Stimulated activated effector memory CD8-positive, alpha-beta T cell treated with anti-CD3 and anti-CD28 coated beads, Interleukin-12 subunit alpha, Interleukin-12 subunit beta, amount 100 ng/mL, for 72 hours (primary cell): Measurements from ENCODE around the gene TCF19.

Source experiments
- ATAC-seq: fragments of 150-1000 bp; cut with Tn5 transposase; 2 replicates; pipeline ENCODE4 v1.10.0; 2021
- DNase-seq, 2 donors: peaks; one replicate each; pipeline ENCODE4 v3.0.0; 2021 to 2022; ENCODE audit warnings: low spot score in 2 of 2
- H3K27ac Mint-ChIP-seq: one replicate; pipeline ENCODE4 v1.8.0; 2022; ENCODE audit warnings: mild to moderate bottlenecking, mixed read lengths
- H3K36me3 Mint-ChIP-seq: one replicate; pipeline ENCODE4 v1.8.0; 2022; ENCODE audit warnings: mild to moderate bottlenecking, mixed read lengths
- H3K4me1 Mint-ChIP-seq: one replicate; pipeline ENCODE4 v1.8.0; 2022; ENCODE audit warnings: mixed read lengths
- H3K4me3 Mint-ChIP-seq: one replicate; pipeline ENCODE4 v1.8.0; 2022; ENCODE audit warnings: mild to moderate bottlenecking, mixed read lengths
- H3K9me3 Mint-ChIP-seq: one replicate; pipeline ENCODE4 v1.8.0; 2022; ENCODE audit warnings: mixed read lengths

Gene TCF19

DNA sequence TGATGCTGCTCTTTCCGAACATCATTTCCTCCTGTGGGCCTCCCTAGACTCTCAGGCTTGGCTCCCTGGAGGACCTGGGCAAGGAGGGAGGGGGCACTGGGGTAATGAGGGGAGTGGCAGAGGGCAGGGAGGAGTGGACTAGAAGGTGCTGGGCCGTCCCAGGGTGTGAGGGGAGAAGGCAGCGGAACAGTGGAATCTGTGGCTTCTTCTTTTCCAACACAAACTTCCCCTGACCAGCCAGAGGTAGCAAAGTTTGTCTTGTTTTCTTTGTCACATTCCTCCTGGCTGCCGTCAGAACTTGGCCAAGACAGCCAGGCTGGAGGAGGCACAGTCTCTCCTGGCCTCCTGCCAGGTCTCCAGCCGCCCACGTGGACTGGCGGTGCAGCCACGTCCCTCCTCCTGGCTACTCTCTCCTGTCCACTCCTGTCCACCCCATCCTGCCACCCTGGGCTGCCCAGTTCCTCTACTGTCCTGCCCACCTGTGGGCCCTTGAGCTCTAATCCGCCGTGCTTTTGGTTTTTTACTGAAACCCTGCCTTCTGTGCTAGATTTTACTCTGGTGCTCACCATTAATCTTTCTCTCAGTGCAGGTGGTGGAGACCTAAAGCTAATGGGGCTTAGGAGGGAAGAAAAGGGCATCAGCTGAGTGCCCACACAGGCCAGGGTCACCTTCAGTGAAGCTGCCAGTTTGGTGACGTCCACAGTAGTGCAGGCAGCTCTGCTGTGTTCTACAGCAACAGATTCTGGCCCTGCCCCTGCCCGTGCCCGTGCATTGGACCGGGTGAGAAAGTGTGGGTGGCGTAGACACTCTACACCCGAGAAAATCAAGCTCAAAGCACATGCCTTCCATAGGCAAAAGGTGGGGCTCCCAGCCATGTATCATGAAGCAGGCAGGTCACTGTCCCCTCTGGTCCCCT is 35.3 kb upstream of the TCF19 start:
- no peak overlapping the region for H3K4me3 Mint-ChIP-seq
- ATAC-seq: no peak
- H3K27ac Mint-ChIP-seq: no peak overlapping the region
- no peaks in the 10 kb centered on the region for H3K36me3 Mint-ChIP-seq
- H3K9me3 Mint-ChIP-seq: no peaks in the 10 kb centered on the region
- DNase-seq: no peak
- peaks cover 12% of the 10 kb centered on the region for H3K4me1 Mint-ChIP-seq

GRCh38 chr6:31125162-31125561 is 33.2 kb upstream of the TCF19 start:
- Mint-ChIP-seq H3K4me1 (peaks cover 15% of the 10 kb centered on the region), H3K4me3 (no peak overlapping the region), H3K36me3 (no peaks in the 10 kb centered on the region), H3K9me3 (no peaks in the 10 kb centered on the region), H3K27ac (no peak overlapping the region)
- DNase-seq (no peak), ATAC-seq (no peak)

GRCh38 chr6:31125586-31126363 is 32.6 kb upstream of the TCF19 start:
- Mint-ChIP-seq H3K4me1 (peaks cover 15% of the 10 kb centered on the region), H3K9me3 (no peaks in the 10 kb centered on the region), H3K4me3 (no peak overlapping the region), H3K27ac (no peak overlapping the region), H3K36me3 (no peaks in the 10 kb centered on the region)
- ATAC-seq (no peak), DNase-seq (no peak)

GRCh38 chr6:31126396-31127175 is 31.8 kb upstream of the TCF19 start:
- Mint-ChIP-seq H3K9me3 (no peaks in the 10 kb centered on the region), H3K4me1 (peaks cover 15% of the 10 kb centered on the region), H3K4me3 (no peak overlapping the region), H3K36me3 (no peaks in the 10 kb centered on the region), H3K27ac (no peak overlapping the region)
- DNase-seq: no peak
- ATAC-seq: no peak

GRCh38 chr6:31128093-31128676 is 30.2 kb upstream of the TCF19 start:
- Mint-ChIP-seq H3K36me3 (no peaks in the 10 kb centered on the region), H3K4me3 (no peak overlapping the region), H3K4me1 (peaks cover 13% of the 10 kb centered on the region), H3K9me3 (no peaks in the 10 kb centered on the region), H3K27ac (peak overlapping the region; percentile 32)
- DNase-seq (peak; percentile 62 to 85), ATAC-seq (peak; percentile 57)

- no peaks in the 10 kb centered on the region for H3K36me3 Mint-ChIP-seq
- no peak for DNase-seq
- no peak for ATAC-seq
- peaks cover 7% of the 10 kb centered on the region for H3K4me1 Mint-ChIP-seq
- H3K4me3 Mint-ChIP-seq: no peak overlapping the region
- H3K27ac Mint-ChIP-seq: no peak overlapping the region
- no peaks in the 10 kb centered on the region for H3K9me3 Mint-ChIP-seq
Measured at GRCh38 chr6:31129130-31129529, 29.3 kb upstream of the TCF19 start.

DNA sequence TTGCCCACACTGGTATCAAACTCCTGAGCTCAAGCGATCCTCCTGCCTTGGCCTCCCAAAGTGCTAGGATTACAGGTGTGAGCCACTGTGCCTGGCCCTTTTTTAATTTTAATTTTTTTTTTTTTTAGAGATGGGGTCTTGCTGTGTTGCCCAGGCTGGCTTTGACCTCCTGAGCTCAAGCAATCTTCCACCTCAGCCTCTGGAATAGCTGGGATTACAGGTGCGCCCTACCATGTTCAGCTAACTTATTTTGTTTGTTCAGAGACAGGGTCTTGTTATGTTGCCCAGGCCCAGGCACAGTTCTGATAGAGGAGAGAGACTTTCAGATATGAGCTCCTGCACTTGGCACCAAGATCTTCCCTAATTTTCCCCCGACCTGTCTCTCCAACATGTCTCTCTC is 27.6 kb upstream of the TCF19 start:
- DNase-seq (no peak), ATAC-seq (no peak)
- no peak overlapping the region for H3K27ac Mint-ChIP-seq
- H3K36me3 Mint-ChIP-seq: no peaks in the 10 kb centered on the region
- H3K4me3 Mint-ChIP-seq: no peak overlapping the region
- H3K9me3 Mint-ChIP-seq: no peaks in the 10 kb centered on the region
- peaks cover 7% of the 10 kb centered on the region for H3K4me1 Mint-ChIP-seq

- Mint-ChIP-seq H3K9me3 (no peaks in the 10 kb centered on the region), H3K27ac (no peak overlapping the region), H3K4me3 (no peak overlapping the region), H3K36me3 (no peaks in the 10 kb centered on the region), H3K4me1 (peaks cover 7% of the 10 kb centered on the region)
- no peak for DNase-seq
- ATAC-seq: no peak
Measured at GRCh38 chr6:31131595-31131994, 26.8 kb upstream of the TCF19 start.

DNA sequence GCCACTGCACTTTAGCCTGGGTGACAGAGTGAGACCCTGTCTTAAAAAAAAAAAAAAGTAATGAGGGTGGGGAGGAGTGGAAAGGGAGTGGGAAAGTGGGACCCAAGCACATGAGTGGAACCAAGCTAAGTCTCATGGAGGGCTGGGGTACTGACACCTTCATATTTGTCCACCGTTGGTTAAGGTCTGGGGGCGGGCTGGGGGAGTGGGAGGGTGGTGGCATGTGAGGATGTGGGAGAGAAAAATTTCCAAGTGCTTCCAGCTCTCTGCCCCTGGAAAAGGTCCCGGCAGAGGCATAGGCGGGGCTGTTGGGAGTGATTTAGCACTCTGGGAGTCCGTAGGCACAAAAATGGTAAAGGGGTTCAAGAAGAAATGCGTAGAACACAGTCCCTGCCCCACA is 25.6 kb upstream of the TCF19 start:
- Mint-ChIP-seq H3K9me3 (no peaks in the 10 kb centered on the region), H3K4me1 (peaks cover 11% of the 10 kb centered on the region), H3K4me3 (no peak overlapping the region), H3K27ac (no peak overlapping the region), H3K36me3 (no peaks in the 10 kb centered on the region)
- ATAC-seq (no peak), DNase-seq (no peak)

- no peak for DNase-seq
- no peak overlapping the region for H3K4me3 Mint-ChIP-seq
- no peaks in the 10 kb centered on the region for H3K36me3 Mint-ChIP-seq
- H3K27ac Mint-ChIP-seq: no peak overlapping the region
- peaks cover 8% of the 10 kb centered on the region for H3K4me1 Mint-ChIP-seq
- H3K9me3 Mint-ChIP-seq: no peaks in the 10 kb centered on the region
- no peak for ATAC-seq
Measured at GRCh38 chr6:31135710-31136109, 22.7 kb upstream of the TCF19 start.

GRCh38 chr6:31138982-31139381 is 19.4 kb upstream of the TCF19 start, which contains the start of gene PSORS1C2:
Gene PSORS1C2, minus strand, starts transcription at chr6:31139066. Its CDS starts 40 bp downstream, at chr6:31139026.
- Mint-ChIP-seq H3K36me3 (no peaks in the 10 kb centered on the region), H3K4me3 (peak within 1 kb of the TSS; percentile 60), H3K9me3 (no peaks in the 10 kb centered on the region), H3K27ac (peak within 1 kb of the TSS; percentile 79), H3K4me1 (peaks cover 8% of the 10 kb centered on the region)
- no peak for DNase-seq
- ATAC-seq: no peak

GRCh38 chr6:31139599-31139998 is 18.8 kb upstream of the TCF19 start:
- DNase-seq: no peak
- Mint-ChIP-seq H3K9me3 (no peaks in the 10 kb centered on the region), H3K27ac (peak overlapping the region; percentile 79), H3K36me3 (peaks cover 5% of the 10 kb centered on the region), H3K4me3 (no peak overlapping the region), H3K4me1 (peaks cover 8% of the 10 kb centered on the region)
- no peak for ATAC-seq

DNA sequence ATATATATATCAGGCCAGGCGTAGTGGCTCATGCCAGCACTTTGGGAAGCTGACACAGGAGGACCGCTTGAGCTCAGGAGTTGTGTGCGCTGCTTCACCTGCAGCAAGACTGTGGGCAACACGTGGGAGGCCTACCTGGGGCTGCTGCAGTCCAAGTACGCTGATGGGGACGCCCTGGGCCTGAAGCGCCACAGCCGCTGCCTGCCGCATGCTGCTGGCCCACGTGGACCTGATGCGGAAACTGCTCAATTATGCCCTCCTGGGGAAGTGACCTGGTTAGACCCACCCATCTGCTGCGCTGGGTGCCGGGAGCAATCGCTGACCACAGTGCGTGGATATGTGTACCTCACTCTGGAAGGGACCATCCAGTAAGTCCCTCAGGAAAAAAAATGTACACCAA is 17.7 kb upstream of the TCF19 start:
- H3K9me3 Mint-ChIP-seq: no peaks in the 10 kb centered on the region
- no peak overlapping the region for H3K4me3 Mint-ChIP-seq
- peaks cover 8% of the 10 kb centered on the region for H3K4me1 Mint-ChIP-seq
- peaks cover 10% of the 10 kb centered on the region for H3K36me3 Mint-ChIP-seq
- ATAC-seq (no peak), DNase-seq (no peak)
- H3K27ac Mint-ChIP-seq: no peak overlapping the region

GRCh38 chr6:31142361-31142761 is 16.0 kb upstream of the TCF19 start:
- H3K36me3 Mint-ChIP-seq: peaks cover 10% of the 10 kb centered on the region

GRCh38 chr6:31143148-31143547 is 15.2 kb upstream of the TCF19 start:
- H3K4me1 Mint-ChIP-seq: no peaks in the 10 kb centered on the region
- H3K4me3 Mint-ChIP-seq: no peak overlapping the region
- peaks cover 10% of the 10 kb centered on the region for H3K36me3 Mint-ChIP-seq
- H3K9me3 Mint-ChIP-seq: no peaks in the 10 kb centered on the region
- no peak for DNase-seq
- H3K27ac Mint-ChIP-seq: no peak overlapping the region
- ATAC-seq: no peak

More at GRCh38 chr6:31142361-31142761, 16.0 kb upstream of the TCF19 start:
- ATAC-seq (no peak), DNase-seq (no peak)
- peak overlapping the region; percentile 24 for H3K27ac Mint-ChIP-seq
- no peak overlapping the region for H3K4me3 Mint-ChIP-seq
- no peaks in the 10 kb centered on the region for H3K9me3 Mint-ChIP-seq
- peaks cover 6% of the 10 kb centered on the region for H3K4me1 Mint-ChIP-seq
